ENCODE measurements around the gene TBC1D32.
"Not testable (repeated sequence)": the region's sequence is repeated elsewhere in the genome, so short reads cannot be mapped to it uniquely, and the experiment has no call there.

The TBC1D32 gene

DNA sequence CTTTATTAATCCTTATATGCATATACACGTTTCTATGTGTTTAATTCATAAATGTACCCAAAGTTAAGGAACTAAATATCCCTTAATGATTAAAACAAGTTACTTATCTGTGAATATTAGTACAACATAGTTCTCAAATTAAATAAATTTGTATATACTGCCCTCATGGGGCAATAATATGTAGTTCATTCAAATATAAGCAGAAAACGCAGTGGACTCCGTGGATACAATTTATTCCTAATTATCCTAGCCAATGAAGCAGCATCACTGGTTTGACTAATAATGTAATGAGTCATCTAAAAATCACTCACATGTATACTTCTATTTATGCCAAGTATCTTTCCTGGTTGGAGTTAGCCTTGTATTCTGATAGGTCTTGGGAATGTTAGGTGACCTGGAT lies 111.6 kb downstream of the TBC1D32 start:
- no peak for DNase-seq

GRCh38 chr6:121216928-121217327 lies 117.4 kb downstream of the TBC1D32 start:
- DNase-seq, result no peak

GRCh38 chr6:121213341-121213740 lies 120.9 kb downstream of the TBC1D32 start:
- not testable (repeated sequence) for DNase-seq

- DNase-seq, result no peak
These were observed 123.3 kb downstream of the TBC1D32 start for GRCh38 chr6:121210943-121211342.

DNA sequence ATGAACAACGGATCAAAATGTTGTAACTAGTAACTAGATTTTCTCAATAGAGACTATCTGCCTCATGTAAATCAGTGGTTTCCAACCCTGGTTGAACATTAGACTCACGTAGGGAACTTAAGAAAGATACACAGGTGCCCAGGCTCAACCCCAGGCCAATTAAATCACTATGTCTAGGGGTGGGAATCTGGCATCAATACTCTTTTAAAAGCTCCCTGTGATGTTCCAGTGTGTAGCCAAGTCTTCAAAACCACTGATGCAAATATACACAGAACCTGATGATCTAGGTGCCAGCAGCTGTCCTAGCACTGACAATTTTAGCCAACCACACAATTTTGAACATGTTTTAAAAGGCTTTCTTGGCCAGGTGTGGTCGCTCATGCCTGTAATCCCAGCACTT lies 128.7 kb downstream of the TBC1D32 start:
- no peak for DNase-seq

GRCh38 chr6:121201105-121201504 lies 133.2 kb downstream of the TBC1D32 start:
- DNase-seq, result no peak

GRCh38 chr6:121196042-121196441 lies 138.2 kb downstream of the TBC1D32 start:
- DNase-seq, result not testable (repeated sequence)

DNA sequence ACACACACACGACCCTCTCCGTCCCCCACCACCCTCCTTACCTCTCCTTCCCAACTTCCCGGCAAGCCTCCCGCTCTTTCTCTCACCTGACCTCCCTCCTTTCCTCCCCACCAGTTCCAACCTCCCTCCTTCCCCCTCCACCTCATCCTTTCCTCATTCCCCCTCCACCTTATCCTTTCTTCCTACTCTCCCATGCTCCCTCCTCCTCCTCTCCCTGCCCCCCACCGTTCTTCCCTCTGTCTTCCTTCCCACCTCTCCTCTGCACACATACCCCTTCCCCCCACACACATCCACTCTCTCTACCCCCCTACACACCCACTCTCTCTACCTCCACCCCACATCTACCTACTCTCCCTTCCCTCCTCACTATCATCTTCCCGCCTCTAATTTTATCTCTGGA lies 144.2 kb downstream of the TBC1D32 start:
- no peak for DNase-seq

- no peak for DNase-seq
These were observed 145.9 kb downstream of the TBC1D32 start for GRCh38 chr6:121188356-121188755.

DNA sequence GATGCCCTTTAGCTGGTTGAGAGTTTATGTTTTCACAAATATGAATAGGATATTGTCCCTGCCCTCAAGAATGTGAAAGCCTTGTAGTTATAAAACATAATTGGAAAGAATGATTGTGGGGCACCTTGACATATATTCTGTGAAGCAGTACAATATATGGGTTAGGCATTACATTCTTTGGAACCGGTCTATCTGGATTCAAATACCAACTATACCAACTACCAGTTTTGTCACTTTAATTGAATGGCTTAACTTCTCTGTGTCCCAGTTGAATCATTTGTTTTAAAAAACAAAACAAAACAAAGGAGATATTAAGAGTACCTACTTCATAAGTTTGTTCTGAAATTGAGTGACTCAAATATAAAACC lies 146.5 kb downstream of the TBC1D32 start:
- no peak for DNase-seq

GRCh38 chr6:121187200-121187832 lies 147.0 kb downstream of the TBC1D32 start:
- DNase-seq, result no peak

DNA sequence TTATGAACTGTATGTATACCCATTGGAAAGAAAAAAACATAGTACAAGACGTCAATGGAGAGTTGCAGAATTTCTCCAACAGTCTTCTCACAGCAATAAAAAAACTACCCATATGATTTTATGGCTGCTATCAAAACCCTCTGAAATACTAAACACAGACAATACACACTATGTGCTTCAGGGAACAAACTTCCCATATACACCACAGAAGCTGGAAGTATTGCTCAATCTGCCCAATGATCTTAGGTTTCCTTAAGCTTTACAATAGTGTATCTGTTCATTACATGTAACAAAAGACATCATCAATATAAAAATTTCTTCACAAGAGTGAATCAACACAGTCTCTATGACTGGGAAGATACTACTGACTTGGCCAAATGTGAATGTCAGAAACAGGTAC lies 150.5 kb downstream of the TBC1D32 start:
- DNase-seq, result no peak

- no peak for DNase-seq
These were observed 158.5 kb downstream of the TBC1D32 start for GRCh38 chr6:121175827-121176226.

- not testable (repeated sequence) for DNase-seq
These were observed 161.8 kb downstream of the TBC1D32 start for GRCh38 chr6:121172451-121172850.

GRCh38 chr6:121171879-121172278 lies 162.4 kb downstream of the TBC1D32 start:
- DNase-seq, result no peak

GRCh38 chr6:121161886-121162285 lies 172.4 kb downstream of the TBC1D32 start:
- no peak for DNase-seq

DNA sequence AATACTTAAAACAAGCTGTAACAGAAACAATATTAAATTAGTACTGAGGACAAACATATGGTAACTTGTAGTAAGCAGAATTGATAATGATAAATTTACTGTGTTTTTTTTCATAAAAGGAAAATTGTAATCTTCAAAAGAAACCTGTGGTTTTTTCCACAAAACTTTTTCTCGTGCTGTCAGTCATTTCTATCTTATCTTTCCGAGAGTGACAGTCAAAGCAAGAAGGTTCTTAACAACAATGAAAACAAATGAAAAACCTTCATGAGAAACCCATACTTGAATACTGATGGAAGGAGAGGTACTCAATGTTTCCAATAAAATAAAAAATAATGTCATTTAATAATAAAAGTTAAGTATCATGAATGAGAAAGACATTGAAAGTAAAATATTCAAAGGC lies 174.0 kb downstream of the TBC1D32 start:
- DNase-seq, result no peak

GRCh38 chr6:121158891-121159290 lies 175.4 kb downstream of the TBC1D32 start:
- no peak for DNase-seq

- no peak for DNase-seq
These were observed 175.8 kb downstream of the TBC1D32 start for GRCh38 chr6:121158438-121158837.

DNA sequence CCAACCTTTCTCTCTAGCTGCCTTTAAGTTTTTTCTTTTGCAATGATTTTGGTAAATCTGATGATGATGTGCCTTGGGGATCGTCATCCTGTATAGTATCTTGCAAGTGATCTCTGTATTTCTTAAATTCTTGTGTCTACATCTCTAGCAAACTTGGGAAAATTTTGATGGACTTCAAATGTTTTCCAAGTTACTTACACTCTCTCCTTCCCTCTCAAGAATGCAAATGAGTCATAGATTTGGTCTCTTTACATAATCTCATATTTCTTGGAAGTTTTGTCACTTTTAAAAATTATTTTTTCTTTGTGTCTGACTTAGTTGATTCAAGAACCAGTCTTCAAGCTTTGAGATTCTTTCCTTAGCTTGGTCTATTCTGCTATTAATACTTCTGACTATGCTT lies 176.4 kb downstream of the TBC1D32 start:
- no peak for DNase-seq

DNA sequence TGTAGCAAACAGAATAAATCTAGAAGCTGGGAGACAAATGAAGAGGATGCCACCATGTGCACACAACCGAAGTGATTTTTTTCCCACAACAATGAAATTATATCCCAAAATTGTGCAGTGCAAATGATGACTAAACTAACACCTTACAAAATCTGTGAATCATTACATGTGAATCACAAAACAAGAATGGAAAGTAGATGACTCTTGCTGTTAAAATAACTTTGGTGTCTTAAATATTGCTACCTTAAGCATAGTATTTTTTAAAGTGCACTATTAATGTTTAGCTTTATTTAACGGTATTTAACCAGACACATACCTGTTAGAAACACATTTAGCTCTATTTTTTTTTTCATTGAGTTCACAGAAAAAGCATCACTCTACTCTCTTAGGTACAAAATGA lies 190.8 kb downstream of the TBC1D32 start:
- DNase-seq, result no peak

GRCh38 chr6:121142093-121142492 lies 192.2 kb downstream of the TBC1D32 start:
- DNase-seq, result no peak

DNA sequence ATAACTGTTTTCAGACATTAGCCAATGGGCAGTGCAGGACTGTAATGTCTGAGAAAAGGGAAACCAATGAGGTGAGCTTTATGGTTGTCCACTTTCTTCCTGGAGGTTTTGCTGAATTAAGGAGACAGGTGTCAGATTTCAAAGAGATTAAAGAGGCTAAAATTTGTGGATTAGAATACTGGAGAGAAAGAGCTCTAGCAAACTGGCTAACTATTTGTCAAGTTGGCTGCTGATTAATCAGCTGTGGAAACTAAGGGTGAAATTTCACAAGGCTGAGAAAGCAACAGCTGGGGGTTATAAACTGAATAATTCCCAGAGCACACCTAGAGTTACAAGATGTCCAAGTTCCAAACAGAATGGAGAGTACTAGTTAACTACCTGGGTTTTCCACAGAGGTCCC lies 198.9 kb downstream of the TBC1D32 start:
- no peak for DNase-seq

- DNase-seq, result no peak
These were observed 199.4 kb downstream of the TBC1D32 start for GRCh38 chr6:121134922-121135321.

DNA sequence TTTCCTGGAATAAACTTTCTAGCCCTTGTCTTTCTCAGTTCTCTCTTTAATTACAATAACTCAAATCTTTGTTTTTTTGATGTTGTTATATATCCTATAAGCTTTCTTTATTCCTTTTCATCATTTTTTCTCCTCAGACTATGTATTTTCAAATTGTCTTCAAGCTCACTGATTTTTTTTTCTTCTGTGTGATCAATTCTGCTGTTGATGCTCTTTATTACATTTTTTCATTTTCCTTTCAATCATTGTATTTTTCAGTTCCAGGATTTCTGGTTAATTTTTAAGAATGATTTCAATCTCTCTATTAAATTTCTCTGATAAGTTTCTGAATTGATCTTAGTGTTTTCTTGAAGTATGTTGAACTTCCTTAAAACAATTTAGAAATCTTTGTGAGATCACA lies 209.7 kb downstream of the TBC1D32 start:
- DNase-seq, result no peak

DNA sequence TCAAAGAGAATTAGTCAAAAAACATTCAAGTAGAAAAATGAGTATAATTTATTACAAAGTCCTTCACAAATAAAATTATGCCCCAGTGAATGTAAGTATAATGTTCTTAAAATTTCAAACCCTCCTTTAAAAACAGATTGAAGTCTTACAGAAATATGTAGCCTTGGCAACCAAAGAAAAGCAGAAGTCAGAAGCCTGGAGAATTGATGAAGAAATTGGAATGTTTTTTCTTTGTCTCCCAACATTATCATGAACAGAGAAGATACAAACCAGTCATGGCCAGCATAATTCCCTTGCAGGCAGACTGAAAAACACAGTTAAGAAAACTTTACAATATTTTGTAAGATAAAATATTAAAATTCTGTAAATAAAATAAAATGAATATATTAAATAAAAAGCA lies 221.9 kb downstream of the TBC1D32 start:
- DNase-seq, result no peak
